Ureter (tissue), 1 donor: Measurements from ENCODE around the gene RAC2. TPM values are rescaled to one million over a fixed set of nuclear protein-coding genes. Genes with fewer than 3 reads are reported as not detected.

ENCODE experiments used
- DNase-seq: peaks from one replicate; pipeline ENCODE4 v3.0.0-alpha.2; 2020; ENCODE audit warnings: low spot score
- total RNA-seq: library from RNA; stranded (reverse); gene quantifications from one replicate; pipeline ENCODE4 v1.2.4, GENCODE V29; 2023
- donor health status: DM: yes; HTN: yes; CAD: no.

RAC2 gene
- total RNA-seq, 1 donor from 2014 or later: 30.4 TPM

- no peak for DNase-seq
Measured at GRCh38 chr22:37177221-37177620, 66.8 kb downstream of the RAC2 start.

- DNase-seq: no peak
Measured at GRCh38 chr22:37176464-37177061, 67.5 kb downstream of the RAC2 start.

- no peak for DNase-seq
Measured at GRCh38 chr22:37175414-37176281, 68.4 kb downstream of the RAC2 start.

Other genes with a start within 250 kb of the RAC2 start
- gene TST, start 224.8 kb downstream of the RAC2 start, total RNA-seq: 53.4 TPM
- gene MPST, start 224.5 kb downstream of the RAC2 start, total RNA-seq: 42.7 TPM
- 37.2 TPM for gene KCTD17, start 192.5 kb downstream of the RAC2 start, total RNA-seq
- 0.31 TPM for gene TMPRSS6, start 134.6 kb downstream of the RAC2 start, total RNA-seq
- gene IL2RB, start 94.4 kb downstream of the RAC2 start, total RNA-seq: 7.5 TPM
- 9.4 TPM for gene C1QTNF6, start 56.0 kb downstream of the RAC2 start, total RNA-seq
- gene SSTR3, start 31.8 kb downstream of the RAC2 start, total RNA-seq: not detected
- gene CYTH4, start 38.2 kb upstream of the RAC2 start, total RNA-seq: 16.3 TPM
- 0.10 TPM for gene ELFN2, start 183.2 kb upstream of the RAC2 start, total RNA-seq
- 20.3 TPM for gene MFNG, start 242.1 kb upstream of the RAC2 start, total RNA-seq